Retinal pigment epithelial cell (primary cell): ENCODE results near the gene BEND3.

Experiments
- DNase-seq: peaks from one replicate; pipeline ENCODE4 v3.0.0-alpha.2; 2010; ENCODE audit warnings: low read depth
- H3K4me3 ChIP-seq: 2 replicates; pipeline ENCODE4 v1.5.1; 2011; ENCODE audit warnings: mild to moderate bottlenecking, low read length, control low read depth, moderate library complexity
- CTCF ChIP-seq: conservative IDR thresholded peaks from 2 replicates; pipeline ENCODE4 v1.5.1; 2011; ENCODE audit warnings: low read depth, low read length, control low read depth, inconsistent platforms

Gene BEND3

GRCh38 chr6:107068691-107069630 is 46.4 kb downstream of the BEND3 start:
- no peak for TF ChIP-seq CTCF
- no peak for DNase-seq
- H3K4me3 ChIP-seq = no peak overlapping the region

GRCh38 chr6:107066697-107067659 is 48.3 kb downstream of the BEND3 start:
- no peak for TF ChIP-seq CTCF
- no peak for DNase-seq
- no peak overlapping the region for H3K4me3 ChIP-seq

- H3K4me3 ChIP-seq = no peak overlapping the region
- TF ChIP-seq CTCF = no peak
- DNase-seq = no peak
Measured at GRCh38 chr6:107064579-107065065, 50.7 kb downstream of the BEND3 start.

GRCh38 chr6:107062691-107063090 is 52.6 kb downstream of the BEND3 start:
- no peak for TF ChIP-seq CTCF

GRCh38 chr6:107061125-107062020 is 53.9 kb downstream of the BEND3 start:
- no peak overlapping the region for H3K4me3 ChIP-seq
- no peak for TF ChIP-seq CTCF
- DNase-seq = no peak

More at GRCh38 chr6:107062691-107063090, 52.6 kb downstream of the BEND3 start:
- DNase-seq = no peak
- no peak overlapping the region for H3K4me3 ChIP-seq

- TF ChIP-seq CTCF = no peak
- DNase-seq = no peak
- H3K4me3 ChIP-seq = no peak overlapping the region
Measured at GRCh38 chr6:107060704-107061103, 54.6 kb downstream of the BEND3 start.
